ENCODE measurements around the gene SPRN.
"Not testable (repeated sequence)": the region's sequence is repeated elsewhere in the genome, so short reads cannot be mapped to it uniquely, and the experiment has no call there.

DNA sequence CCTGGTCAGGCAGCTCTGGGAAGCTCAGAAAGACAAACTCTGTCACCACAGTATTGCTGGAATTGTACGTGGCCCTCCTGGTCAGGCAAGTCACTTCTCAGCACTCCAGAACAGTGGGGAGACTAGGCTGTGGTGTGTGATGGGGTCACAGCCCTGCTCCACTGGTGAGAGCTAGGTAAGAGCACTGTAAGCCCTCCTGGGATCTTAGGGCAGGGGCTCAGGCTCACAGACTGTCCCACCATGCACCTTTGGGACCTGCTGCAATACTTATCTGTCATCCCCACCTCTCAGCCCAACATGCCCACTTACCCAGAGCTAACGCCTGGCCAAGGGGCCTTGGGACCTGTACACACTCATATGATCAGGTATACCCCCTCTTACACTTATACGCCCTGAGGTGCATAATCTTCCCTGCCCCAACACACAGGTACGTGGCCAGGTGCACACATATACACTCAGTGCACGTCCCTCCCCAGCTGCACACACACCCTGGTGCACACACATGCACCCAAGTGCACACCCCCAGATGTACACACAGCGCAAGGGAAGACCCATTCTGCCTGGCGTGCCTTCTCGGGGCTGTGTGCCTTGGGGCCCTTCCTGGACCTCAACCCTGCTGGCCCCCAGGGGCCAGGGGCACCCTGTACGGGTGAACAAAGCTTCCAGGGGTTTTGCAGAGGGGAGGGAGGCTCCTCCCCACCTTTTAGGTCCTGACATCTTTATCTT lies 7.6 kb upstream of the SPRN start:
- TF ChIP-seq, protein P1, sequence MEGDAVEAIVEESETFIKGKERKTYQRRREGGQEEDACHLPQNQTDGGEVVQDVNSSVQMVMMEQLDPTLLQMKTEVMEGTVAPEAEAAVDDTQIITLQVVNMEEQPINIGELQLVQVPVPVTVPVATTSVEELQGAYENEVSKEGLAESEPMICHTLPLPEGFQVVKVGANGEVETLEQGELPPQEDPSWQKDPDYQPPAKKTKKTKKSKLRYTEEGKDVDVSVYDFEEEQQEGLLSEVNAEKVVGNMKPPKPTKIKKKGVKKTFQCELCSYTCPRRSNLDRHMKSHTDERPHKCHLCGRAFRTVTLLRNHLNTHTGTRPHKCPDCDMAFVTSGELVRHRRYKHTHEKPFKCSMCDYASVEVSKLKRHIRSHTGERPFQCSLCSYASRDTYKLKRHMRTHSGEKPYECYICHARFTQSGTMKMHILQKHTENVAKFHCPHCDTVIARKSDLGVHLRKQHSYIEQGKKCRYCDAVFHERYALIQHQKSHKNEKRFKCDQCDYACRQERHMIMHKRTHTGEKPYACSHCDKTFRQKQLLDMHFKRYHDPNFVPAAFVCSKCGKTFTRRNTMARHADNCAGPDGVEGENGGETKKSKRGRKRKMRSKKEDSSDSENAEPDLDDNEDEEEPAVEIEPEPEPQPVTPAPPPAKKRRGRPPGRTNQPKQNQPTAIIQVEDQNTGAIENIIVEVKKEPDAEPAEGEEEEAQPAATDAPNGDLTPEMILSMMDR (IDR thresholded peaks at IDR 0.05): not testable (repeated sequence)
- not testable (repeated sequence) for TF ChIP-seq POLR2A (IDR thresholded peaks at IDR 0.05)
